ENCODE measurements around the gene CLDN34. TPM values are rescaled to one million over a fixed set of nuclear protein-coding genes. Genes with fewer than 3 reads are reported as not detected.
A peak's percentile ranks its signal among the peaks of the same experiment; 100 is the strongest.

The CLDN34 gene
- total RNA-seq, 2 experiments from 2014 or later, result not detected

GRCh38 chrX:10010686-10011085 is 43.5 kb downstream of the CLDN34 start:
- Histone ChIP-seq H2AFZ (ENCODE audit: low read length) (0 out of 2 replicates have a peak overlapping the region, but pooled peaks have one; percentile 36), H3K9me3 (ENCODE audit: low read length) (no peaks in the 10 kb centered on the region), H3K9me2 (ENCODE audit: insufficient read depth, low read length) (no peaks in the 10 kb centered on the region), H3K4me1 (ENCODE audit: insufficient read depth, low read length, poor library complexity, severe bottlenecking) (peaks cover 25% of the 10 kb centered on the region), H3K4me2 (ENCODE audit: low read length) (peak overlapping the region; percentile 46), H3K79me2 (ENCODE audit: insufficient read depth, low read depth, low read length) (no peaks in the 10 kb centered on the region), H3K27ac (ENCODE audit: low read depth, low read length, poor library complexity, severe bottlenecking) (no peak overlapping the region), H4K20me1 (ENCODE audit: insufficient read depth, low read length) (no peaks in the 10 kb centered on the region), H3K4me3 (ENCODE audit: low read depth, low read length, poor library complexity, severe bottlenecking) (no peak overlapping the region), H3K36me3 (ENCODE audit: insufficient read depth, low read length) (no peaks in the 10 kb centered on the region)
- no peak for TF ChIP-seq EZH2phosphoT487 (IDR thresholded peaks at IDR 0.05; ENCODE audit: borderline replicate concordance, low read depth, low read length)
- no peak for TF ChIP-seq CTCF (conservative IDR thresholded peaks at IDR 0.05; ENCODE audit: low read length)
- BruUV-seq (replicated peaks), result no TSS peak
- intact Hi-C loops (cut with micrococcal nuclease; ENCODE audit: unreplicated experiment), result no loop called here
- ChIA-PET POLR2A (interaction anchor here (1.6 kb wide), 1 partner anchor 9 kb away, joined by 3 read pairs; no protein-coding TSS in a partner anchor), CTCF (ENCODE audit: unreplicated experiment) (no interaction called here)
- no peak for DNase-seq (ENCODE audit: low spot score)

GRCh38 chrX:10011261-10011931 is 44.2 kb downstream of the CLDN34 start:
- no TSS peak for BruUV-seq (replicated peaks)
- no peak overlapping the region for H3K4me3 ChIP-seq (ENCODE audit: low read depth, low read length, poor library complexity, severe bottlenecking)
- H3K4me1 ChIP-seq (ENCODE audit: insufficient read depth, low read length, poor library complexity, severe bottlenecking), result peaks cover 25% of the 10 kb centered on the region
- no peaks in the 10 kb centered on the region for H4K20me1 ChIP-seq (ENCODE audit: insufficient read depth, low read length)
- H2AFZ ChIP-seq (ENCODE audit: low read length), result 0 out of 2 replicates have a peak overlapping the region, but pooled peaks have one; percentile 36
- H3K9me2 ChIP-seq (ENCODE audit: insufficient read depth, low read length), result no peaks in the 10 kb centered on the region
- intact Hi-C loops (cut with micrococcal nuclease; ENCODE audit: unreplicated experiment), result no loop called here
- no peak for DNase-seq (ENCODE audit: low spot score)
- no peaks in the 10 kb centered on the region for H3K79me2 ChIP-seq (ENCODE audit: insufficient read depth, low read depth, low read length)
- H3K4me2 ChIP-seq (ENCODE audit: low read length), result peak overlapping the region; percentile 46
- H3K36me3 ChIP-seq (ENCODE audit: insufficient read depth, low read length), result no peaks in the 10 kb centered on the region
- ChIA-PET POLR2A (interaction anchor here (1.3 to 2.2 kb wide), 3 partner anchors 9 to 100 kb away, joined by 3 to 6 read pairs (median 3); no protein-coding TSS in a partner anchor), CTCF (ENCODE audit: unreplicated experiment) (no interaction called here)
- no peaks in the 10 kb centered on the region for H3K9me3 ChIP-seq (ENCODE audit: low read length)
- no peak overlapping the region for H3K27ac ChIP-seq (ENCODE audit: low read depth, low read length, poor library complexity, severe bottlenecking)
- TF ChIP-seq CTCF (conservative IDR thresholded peaks at IDR 0.05; ENCODE audit: low read length) (no peak), EZH2phosphoT487 (IDR thresholded peaks at IDR 0.05; ENCODE audit: borderline replicate concordance, low read depth, low read length) (no peak)

GRCh38 chrX:10011991-10012390 is 44.8 kb downstream of the CLDN34 start:
- Histone ChIP-seq H3K27ac (ENCODE audit: low read depth, low read length, poor library complexity, severe bottlenecking) (no peak overlapping the region), H3K36me3 (ENCODE audit: insufficient read depth, low read length) (no peaks in the 10 kb centered on the region), H3K4me3 (ENCODE audit: low read depth, low read length, poor library complexity, severe bottlenecking) (no peak overlapping the region), H3K4me2 (ENCODE audit: low read length) (no peak overlapping the region), H3K79me2 (ENCODE audit: insufficient read depth, low read depth, low read length) (no peaks in the 10 kb centered on the region), H3K9me3 (ENCODE audit: low read length) (no peaks in the 10 kb centered on the region), H4K20me1 (ENCODE audit: insufficient read depth, low read length) (peaks cover 3% of the 10 kb centered on the region; the same call in 1 of the 2 replicates), H2AFZ (ENCODE audit: low read length) (no peak overlapping the region), H3K4me1 (ENCODE audit: insufficient read depth, low read length, poor library complexity, severe bottlenecking) (peaks cover 29% of the 10 kb centered on the region), H3K9me2 (ENCODE audit: insufficient read depth, low read length) (no peaks in the 10 kb centered on the region)
- ChIA-PET CTCF (ENCODE audit: unreplicated experiment) (no interaction called here), POLR2A (interaction anchor here (0.6 to 2.2 kb wide), 4 partner anchors 8 to 100 kb away, joined by 3 to 6 read pairs (median 3); no protein-coding TSS in a partner anchor)
- TF ChIP-seq EZH2phosphoT487 (IDR thresholded peaks at IDR 0.05; ENCODE audit: borderline replicate concordance, low read depth, low read length) (no peak), CTCF (conservative IDR thresholded peaks at IDR 0.05; ENCODE audit: low read length) (no peak)
- no TSS peak for BruUV-seq (replicated peaks)
- intact Hi-C loops (cut with micrococcal nuclease; ENCODE audit: unreplicated experiment), result no loop called here
- DNase-seq (ENCODE audit: low spot score), result no peak
